ENCODE results near the gene PRPSAP1. TPM values are rescaled to one million over a fixed set of nuclear protein-coding genes. Genes with fewer than 3 reads are reported as not detected.

The PRPSAP1 gene
- total RNA-seq, 1 donor from 2014 or later: 57.5 TPM

- TF ChIP-seq, protein P1, sequence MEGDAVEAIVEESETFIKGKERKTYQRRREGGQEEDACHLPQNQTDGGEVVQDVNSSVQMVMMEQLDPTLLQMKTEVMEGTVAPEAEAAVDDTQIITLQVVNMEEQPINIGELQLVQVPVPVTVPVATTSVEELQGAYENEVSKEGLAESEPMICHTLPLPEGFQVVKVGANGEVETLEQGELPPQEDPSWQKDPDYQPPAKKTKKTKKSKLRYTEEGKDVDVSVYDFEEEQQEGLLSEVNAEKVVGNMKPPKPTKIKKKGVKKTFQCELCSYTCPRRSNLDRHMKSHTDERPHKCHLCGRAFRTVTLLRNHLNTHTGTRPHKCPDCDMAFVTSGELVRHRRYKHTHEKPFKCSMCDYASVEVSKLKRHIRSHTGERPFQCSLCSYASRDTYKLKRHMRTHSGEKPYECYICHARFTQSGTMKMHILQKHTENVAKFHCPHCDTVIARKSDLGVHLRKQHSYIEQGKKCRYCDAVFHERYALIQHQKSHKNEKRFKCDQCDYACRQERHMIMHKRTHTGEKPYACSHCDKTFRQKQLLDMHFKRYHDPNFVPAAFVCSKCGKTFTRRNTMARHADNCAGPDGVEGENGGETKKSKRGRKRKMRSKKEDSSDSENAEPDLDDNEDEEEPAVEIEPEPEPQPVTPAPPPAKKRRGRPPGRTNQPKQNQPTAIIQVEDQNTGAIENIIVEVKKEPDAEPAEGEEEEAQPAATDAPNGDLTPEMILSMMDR (conservative IDR thresholded peaks at IDR 0.05; ENCODE audit: low read depth, low read length): no peak
- H3K4me3 ChIP-seq (ENCODE audit: low read depth, low read length): no peak overlapping the region
- DNase-seq (ENCODE audit: low read depth): no peak
These were observed 22.8 kb upstream of the PRPSAP1 start for GRCh38 chr17:76376318-76377133.

- peak; percentile 95 for DNase-seq (ENCODE audit: low read depth)
- H3K4me3 ChIP-seq (ENCODE audit: low read depth, low read length): no peak overlapping the region
- TF ChIP-seq, protein P1 (conservative IDR thresholded peaks at IDR 0.05; ENCODE audit: low read depth, low read length): no peak
These were observed 18.2 kb upstream of the PRPSAP1 start for GRCh38 chr17:76371656-76372628.

GRCh38 chr17:76370261-76370993, 16.7 kb upstream of the PRPSAP1 start:
- no peak overlapping the region for H3K4me3 ChIP-seq (ENCODE audit: low read depth, low read length)
- TF ChIP-seq, protein P1 (conservative IDR thresholded peaks at IDR 0.05; ENCODE audit: low read depth, low read length): peak; percentile 50
- DNase-seq (ENCODE audit: low read depth): no peak

GRCh38 chr17:76369804-76370203, 16.1 kb upstream of the PRPSAP1 start:
- no peak for DNase-seq (ENCODE audit: low read depth)
- TF ChIP-seq, protein P1 (conservative IDR thresholded peaks at IDR 0.05; ENCODE audit: low read depth, low read length): no peak
- no peak overlapping the region for H3K4me3 ChIP-seq (ENCODE audit: low read depth, low read length)

GRCh38 chr17:76369379-76369778, 15.7 kb upstream of the PRPSAP1 start:
- H3K4me3 ChIP-seq (ENCODE audit: low read depth, low read length): no peak overlapping the region
- no peak for DNase-seq (ENCODE audit: low read depth)
- TF ChIP-seq, protein P1 (conservative IDR thresholded peaks at IDR 0.05; ENCODE audit: low read depth, low read length): no peak

DNA sequence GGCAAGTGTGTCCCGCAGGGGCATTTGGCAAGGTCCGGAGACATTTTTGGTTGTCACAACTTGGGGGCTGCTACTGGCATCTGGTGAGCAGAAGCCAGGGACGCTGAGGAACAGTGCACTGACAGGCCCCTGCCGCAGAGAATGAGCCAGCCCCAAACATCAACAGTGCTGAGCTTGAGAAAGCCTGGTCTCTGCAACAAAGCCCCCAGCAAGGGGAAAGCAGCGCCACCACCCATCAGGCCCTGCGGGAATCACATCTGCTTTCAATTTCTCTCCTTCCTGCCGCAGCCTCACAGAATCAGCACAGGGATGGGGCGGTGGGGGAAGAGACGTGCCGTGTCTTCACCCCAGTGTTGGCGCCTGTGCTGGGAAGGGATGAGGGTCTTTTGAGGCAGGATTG, 14.8 kb upstream of the PRPSAP1 start:
- DNase-seq (ENCODE audit: low read depth): no peak
- H3K4me3 ChIP-seq (ENCODE audit: low read depth, low read length): no peak overlapping the region
- TF ChIP-seq, protein P1 (conservative IDR thresholded peaks at IDR 0.05; ENCODE audit: low read depth, low read length): no peak

Measured in epithelial cell of proximal tubule (primary cell).